ENCODE measurements around the gene GLG1.

GLG1 gene

DNA sequence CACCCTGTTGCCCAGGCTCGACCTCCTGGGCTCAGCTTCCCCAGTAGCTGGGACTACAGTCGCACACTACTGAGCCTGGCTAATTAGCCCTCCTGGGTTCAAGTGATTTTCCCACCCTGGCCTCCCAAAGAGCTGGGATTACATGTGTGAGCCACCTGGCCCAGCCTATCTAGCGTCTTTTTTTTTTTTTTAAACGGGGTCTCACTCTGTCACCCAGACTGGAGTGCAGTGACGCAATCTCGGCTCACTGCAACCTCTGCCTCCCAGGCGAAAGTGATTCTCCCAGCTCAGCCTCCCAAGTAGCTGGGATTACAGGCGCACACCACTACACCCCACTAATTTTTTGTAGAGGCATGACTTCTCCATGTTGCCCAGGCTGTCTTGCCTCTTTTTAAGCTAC lies 33.3 kb downstream of the GLG1 start:
- H3K4me3 ChIP-seq (ENCODE audit: low read depth in 1 of 2, low read length in 2 of 2) = no peak overlapping the region
- H3K27ac ChIP-seq (ENCODE audit: low read length) = no peak overlapping the region
- H3K36me3 ChIP-seq (ENCODE audit: control insufficient read depth in 1 of 2, insufficient read depth in 2 of 2, low read length in 2 of 2) = no peaks in the 10 kb centered on the region
- no peaks in the 10 kb centered on the region for H3K27me3 ChIP-seq (ENCODE audit: low read depth, low read length)
- H3K4me1 ChIP-seq (ENCODE audit: control insufficient read depth in 1 of 2, insufficient read depth in 2 of 2, low read length in 2 of 2) = peaks cover 4 to 6% of the 10 kb centered on the region in 2 donors
- H3K9me3 ChIP-seq (ENCODE audit: control insufficient read depth in 1 of 2, low read length in 2 of 2) = no peaks in the 10 kb centered on the region

GRCh38 chr16:74570412-74571301 lies 36.3 kb downstream of the GLG1 start:
- Histone ChIP-seq H3K9me3 (ENCODE audit: control insufficient read depth in 1 of 2, low read length in 2 of 2) (no peaks in the 10 kb centered on the region), H3K27me3 (ENCODE audit: low read depth, low read length) (no peaks in the 10 kb centered on the region), H3K27ac (ENCODE audit: low read length) (no peak overlapping the region), H3K4me1 (ENCODE audit: control insufficient read depth in 1 of 2, insufficient read depth in 2 of 2, low read length in 2 of 2) (peaks cover 4 to 12% of the 10 kb centered on the region in 2 donors), H3K4me3 (ENCODE audit: low read depth in 1 of 2, low read length in 2 of 2) (no peak overlapping the region), H3K36me3 (ENCODE audit: control insufficient read depth in 1 of 2, insufficient read depth in 2 of 2, low read length in 2 of 2) (no peaks in the 10 kb centered on the region)

- Histone ChIP-seq H3K4me3 (ENCODE audit: low read depth in 1 of 2, low read length in 2 of 2) (no peak overlapping the region), H3K36me3 (ENCODE audit: control insufficient read depth in 1 of 2, insufficient read depth in 2 of 2, low read length in 2 of 2) (no peaks in the 10 kb centered on the region), H3K27me3 (ENCODE audit: low read depth, low read length) (no peaks in the 10 kb centered on the region), H3K4me1 (ENCODE audit: control insufficient read depth in 1 of 2, insufficient read depth in 2 of 2, low read length in 2 of 2) (peaks cover 4 to 19% of the 10 kb centered on the region in 2 donors), H3K27ac (ENCODE audit: low read length) (no peak overlapping the region), H3K9me3 (ENCODE audit: control insufficient read depth in 1 of 2, low read length in 2 of 2) (no peaks in the 10 kb centered on the region)
Observed at GRCh38 chr16:74568961-74569631, 37.8 kb downstream of the GLG1 start.

- Histone ChIP-seq H3K36me3 (ENCODE audit: control insufficient read depth in 1 of 2, insufficient read depth in 2 of 2, low read length in 2 of 2) (no peaks in the 10 kb centered on the region), H3K4me1 (ENCODE audit: control insufficient read depth in 1 of 2, insufficient read depth in 2 of 2, low read length in 2 of 2) (peaks cover 4 to 19% of the 10 kb centered on the region in 2 donors), H3K9me3 (ENCODE audit: control insufficient read depth in 1 of 2, low read length in 2 of 2) (no peaks in the 10 kb centered on the region), H3K27me3 (ENCODE audit: low read depth, low read length) (no peaks in the 10 kb centered on the region), H3K4me3 (ENCODE audit: low read depth in 1 of 2, low read length in 2 of 2) (no peak overlapping the region), H3K27ac (ENCODE audit: low read length) (no peak overlapping the region)
Observed at GRCh38 chr16:74567901-74568300, 39.0 kb downstream of the GLG1 start.

GRCh38 chr16:74565378-74565777 lies 41.5 kb downstream of the GLG1 start:
- no peaks in the 10 kb centered on the region for H3K27me3 ChIP-seq (ENCODE audit: low read depth, low read length)
- peaks cover 0 to 19% of the 10 kb centered on the region in 2 donors for H3K4me1 ChIP-seq (ENCODE audit: control insufficient read depth in 1 of 2, insufficient read depth in 2 of 2, low read length in 2 of 2)
- H3K9me3 ChIP-seq (ENCODE audit: control insufficient read depth in 1 of 2, low read length in 2 of 2) = no peaks in the 10 kb centered on the region
- H3K4me3 ChIP-seq (ENCODE audit: low read depth in 1 of 2, low read length in 2 of 2) = no peak overlapping the region
- no peak overlapping the region for H3K27ac ChIP-seq (ENCODE audit: low read length)
- H3K36me3 ChIP-seq (ENCODE audit: control insufficient read depth in 1 of 2, insufficient read depth in 2 of 2, low read length in 2 of 2) = no peaks in the 10 kb centered on the region

GRCh38 chr16:74564451-74564984 lies 42.4 kb downstream of the GLG1 start:
- Histone ChIP-seq H3K4me1 (ENCODE audit: control insufficient read depth in 1 of 2, insufficient read depth in 2 of 2, low read length in 2 of 2) (peaks cover 0 to 19% of the 10 kb centered on the region in 2 donors), H3K4me3 (ENCODE audit: low read depth in 1 of 2, low read length in 2 of 2) (no peak overlapping the region), H3K27me3 (ENCODE audit: low read depth, low read length) (no peaks in the 10 kb centered on the region), H3K27ac (ENCODE audit: low read length) (no peak overlapping the region), H3K9me3 (ENCODE audit: control insufficient read depth in 1 of 2, low read length in 2 of 2) (no peaks in the 10 kb centered on the region), H3K36me3 (ENCODE audit: control insufficient read depth in 1 of 2, insufficient read depth in 2 of 2, low read length in 2 of 2) (no peaks in the 10 kb centered on the region)

DNA sequence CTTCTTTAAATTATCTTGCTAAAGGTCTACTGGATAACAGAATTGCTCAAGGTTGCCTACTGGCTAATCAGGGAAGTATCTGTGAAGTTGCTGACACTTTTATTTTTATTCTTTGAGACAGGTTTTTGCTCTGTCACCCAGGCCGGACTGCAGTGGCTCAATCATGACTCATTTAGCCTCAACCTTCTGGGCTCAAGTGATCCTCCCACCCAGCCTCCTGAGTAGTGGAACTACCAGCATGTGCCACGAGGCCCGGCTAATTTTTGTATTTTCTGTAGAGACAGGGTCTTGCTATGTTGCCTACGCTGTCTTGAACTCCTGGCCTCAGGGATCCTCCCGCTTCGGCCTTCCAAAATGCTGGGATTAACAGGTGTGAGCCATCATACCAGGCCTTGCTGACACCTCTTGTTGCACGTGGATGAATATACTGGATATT lies 43.1 kb downstream of the GLG1 start:
- Histone ChIP-seq H3K36me3 (ENCODE audit: control insufficient read depth in 1 of 2, insufficient read depth in 2 of 2, low read length in 2 of 2) (no peaks in the 10 kb centered on the region), H3K27me3 (ENCODE audit: low read depth, low read length) (no peaks in the 10 kb centered on the region), H3K4me1 (ENCODE audit: control insufficient read depth in 1 of 2, insufficient read depth in 2 of 2, low read length in 2 of 2) (peaks cover 0 to 19% of the 10 kb centered on the region in 2 donors), H3K4me3 (ENCODE audit: low read depth in 1 of 2, low read length in 2 of 2) (no peak overlapping the region), H3K9me3 (ENCODE audit: control insufficient read depth in 1 of 2, low read length in 2 of 2) (no peaks in the 10 kb centered on the region), H3K27ac (ENCODE audit: low read length) (no peak overlapping the region)

DNA sequence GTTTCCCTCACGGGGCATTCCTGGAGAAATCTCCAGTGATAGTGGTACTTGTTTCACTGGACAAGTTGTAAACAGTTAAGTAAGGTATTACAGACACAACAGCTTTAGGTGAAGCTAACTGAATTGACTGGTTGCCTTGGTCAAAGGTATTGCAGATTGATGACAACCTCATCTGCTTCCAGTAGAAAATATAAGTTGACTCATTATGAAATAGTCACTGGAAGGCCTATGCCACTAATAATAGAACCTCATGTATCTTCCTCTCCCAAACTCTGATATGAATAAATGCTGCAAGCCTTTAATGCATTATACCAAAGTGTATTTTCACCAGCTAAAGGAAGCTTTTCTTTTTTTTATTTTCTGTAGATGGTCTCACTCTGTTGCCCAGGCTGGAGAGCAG lies 44.8 kb downstream of the GLG1 start:
- Histone ChIP-seq H3K9me3 (ENCODE audit: control insufficient read depth in 1 of 2, low read length in 2 of 2) (no peaks in the 10 kb centered on the region), H3K27me3 (ENCODE audit: low read depth, low read length) (no peaks in the 10 kb centered on the region), H3K27ac (ENCODE audit: low read length) (no peak overlapping the region), H3K36me3 (ENCODE audit: control insufficient read depth in 1 of 2, insufficient read depth in 2 of 2, low read length in 2 of 2) (no peaks in the 10 kb centered on the region), H3K4me1 (ENCODE audit: control insufficient read depth in 1 of 2, insufficient read depth in 2 of 2, low read length in 2 of 2) (peaks cover 0 to 18% of the 10 kb centered on the region in 2 donors), H3K4me3 (ENCODE audit: low read depth in 1 of 2, low read length in 2 of 2) (no peak overlapping the region)

- Histone ChIP-seq H3K27ac (ENCODE audit: low read length) (no peak overlapping the region), H3K27me3 (ENCODE audit: low read depth, low read length) (no peaks in the 10 kb centered on the region), H3K4me1 (ENCODE audit: control insufficient read depth in 1 of 2, insufficient read depth in 2 of 2, low read length in 2 of 2) (peaks cover 0 to 13% of the 10 kb centered on the region in 2 donors), H3K36me3 (ENCODE audit: control insufficient read depth in 1 of 2, insufficient read depth in 2 of 2, low read length in 2 of 2) (no peaks in the 10 kb centered on the region), H3K9me3 (ENCODE audit: control insufficient read depth in 1 of 2, low read length in 2 of 2) (no peaks in the 10 kb centered on the region), H3K4me3 (ENCODE audit: low read depth in 1 of 2, low read length in 2 of 2) (no peak overlapping the region)
Observed at GRCh38 chr16:74561626-74562025, 45.3 kb downstream of the GLG1 start.

- Histone ChIP-seq H3K4me3 (ENCODE audit: low read depth in 1 of 2, low read length in 2 of 2) (no peak overlapping the region), H3K27ac (ENCODE audit: low read length) (no peak overlapping the region), H3K9me3 (ENCODE audit: control insufficient read depth in 1 of 2, low read length in 2 of 2) (no peaks in the 10 kb centered on the region), H3K36me3 (ENCODE audit: control insufficient read depth in 1 of 2, insufficient read depth in 2 of 2, low read length in 2 of 2) (no peaks in the 10 kb centered on the region), H3K4me1 (ENCODE audit: control insufficient read depth in 1 of 2, insufficient read depth in 2 of 2, low read length in 2 of 2) (peaks cover 0 to 7% of the 10 kb centered on the region in 2 donors), H3K27me3 (ENCODE audit: low read depth, low read length) (no peaks in the 10 kb centered on the region)
Observed at GRCh38 chr16:74560912-74561311, 46.0 kb downstream of the GLG1 start.

GRCh38 chr16:74558873-74559272 lies 48.0 kb downstream of the GLG1 start:
- H3K36me3 ChIP-seq (ENCODE audit: control insufficient read depth in 1 of 2, insufficient read depth in 2 of 2, low read length in 2 of 2) = no peaks in the 10 kb centered on the region
- H3K4me3 ChIP-seq (ENCODE audit: low read depth in 1 of 2, low read length in 2 of 2) = no peak overlapping the region
- no peaks in the 10 kb centered on the region for H3K4me1 ChIP-seq (ENCODE audit: control insufficient read depth in 1 of 2, insufficient read depth in 2 of 2, low read length in 2 of 2)
- no peaks in the 10 kb centered on the region for H3K9me3 ChIP-seq (ENCODE audit: control insufficient read depth in 1 of 2, low read length in 2 of 2)
- no peak overlapping the region for H3K27ac ChIP-seq (ENCODE audit: low read length)
- no peaks in the 10 kb centered on the region for H3K27me3 ChIP-seq (ENCODE audit: low read depth, low read length)

Data from muscle layer of duodenum (tissue), 2 donors.